Right atrium auricular region (tissue), 2 donors: ENCODE results near the gene RBM24. TPM values are rescaled to one million over a fixed set of nuclear protein-coding genes. Genes with fewer than 3 reads are reported as not detected.

Experiments used
- DNase-seq: peaks from one replicate; pipeline ENCODE4 v3.0.0-alpha.2; 2019; ENCODE audit warnings: low spot score
- H3K27ac ChIP-seq, 2 donors: fragments of 200-600 bp; sonication (generic); 1 replicate in 1 of 2; 2 replicates in 1 of 2; pipeline ENCODE4 v1.5.1; 2016 to 2019
- H3K27me3 ChIP-seq, 2 donors: fragments of 200-600 bp; sonication (generic); one replicate each; pipeline versions ENCODE4 v1.5.1 to v1.6.0; 2017 to 2019
- H3K36me3 ChIP-seq: fragments of 200-600 bp; sonication (generic); one replicate; pipeline ENCODE4 v1.5.1; 2016
- H3K4me1 ChIP-seq, 2 donors: fragments of 200-600 bp; sonication (generic); one replicate each; pipeline versions ENCODE4 v1.5.1 to v1.6.0; 2017 to 2019
- H3K4me3 ChIP-seq, 2 donors: fragments of 200-600 bp; sonication (generic); 1 replicate in 1 of 2; 2 replicates in 1 of 2; pipeline ENCODE4 v1.5.1; 2017 to 2019; ENCODE audit warnings: mild to moderate bottlenecking in 1 of 2, moderate library complexity in 1 of 2
- H3K9me3 ChIP-seq, 2 donors: fragments of 200-600 bp; sonication (generic); one replicate each; pipeline ENCODE4 v1.5.1; 2019
- total RNA-seq, 2 donors: library from RNA; depleted of rRNA; stranded (reverse); fragments of >200 nt; gene quantifications; one replicate each; pipeline ENCODE4 v1.1.0, GENCODE V29; 2016
- TF ChIP-seq, protein P1 (sequence below), 2 donors: fragments of 200-600 bp; sonication (generic); IDR thresholded peaks; one replicate each; pipeline ENCODE4 v1.5.1; 2019; ENCODE audit warnings: antibody characterized with exemption in 2 of 2

Gene RBM24
- total RNA-seq, 2 donors from 2014 or later = 133 to 194 TPM

GRCh38 chr6:17280138-17280537, 1.0 kb upstream of the RBM24 start:
- Histone ChIP-seq H3K27me3 (no peaks in the 10 kb centered on the region), H3K9me3 (no peaks in the 10 kb centered on the region), H3K36me3 (peaks cover 17% of the 10 kb centered on the region), H3K4me1 (peaks cover 0 to 4% of the 10 kb centered on the region in 2 donors), H3K27ac (peak overlapping the region; percentile 96 to 97), H3K4me3 (peak overlapping the region; percentile 84 to 85)
- TF ChIP-seq, protein P1, sequence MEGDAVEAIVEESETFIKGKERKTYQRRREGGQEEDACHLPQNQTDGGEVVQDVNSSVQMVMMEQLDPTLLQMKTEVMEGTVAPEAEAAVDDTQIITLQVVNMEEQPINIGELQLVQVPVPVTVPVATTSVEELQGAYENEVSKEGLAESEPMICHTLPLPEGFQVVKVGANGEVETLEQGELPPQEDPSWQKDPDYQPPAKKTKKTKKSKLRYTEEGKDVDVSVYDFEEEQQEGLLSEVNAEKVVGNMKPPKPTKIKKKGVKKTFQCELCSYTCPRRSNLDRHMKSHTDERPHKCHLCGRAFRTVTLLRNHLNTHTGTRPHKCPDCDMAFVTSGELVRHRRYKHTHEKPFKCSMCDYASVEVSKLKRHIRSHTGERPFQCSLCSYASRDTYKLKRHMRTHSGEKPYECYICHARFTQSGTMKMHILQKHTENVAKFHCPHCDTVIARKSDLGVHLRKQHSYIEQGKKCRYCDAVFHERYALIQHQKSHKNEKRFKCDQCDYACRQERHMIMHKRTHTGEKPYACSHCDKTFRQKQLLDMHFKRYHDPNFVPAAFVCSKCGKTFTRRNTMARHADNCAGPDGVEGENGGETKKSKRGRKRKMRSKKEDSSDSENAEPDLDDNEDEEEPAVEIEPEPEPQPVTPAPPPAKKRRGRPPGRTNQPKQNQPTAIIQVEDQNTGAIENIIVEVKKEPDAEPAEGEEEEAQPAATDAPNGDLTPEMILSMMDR (IDR thresholded peaks at IDR 0.05) = no peak
- DNase-seq = no peak

GRCh38 chr6:17280552-17281090, 540 bp upstream of the RBM24 start:
- peaks cover 20% of the 10 kb centered on the region for H3K36me3 ChIP-seq
- TF ChIP-seq, protein P1 (IDR thresholded peaks at IDR 0.05) = peak in 1 of 2 donors; percentile 19
- H3K27me3 ChIP-seq = no peaks in the 10 kb centered on the region
- H3K27ac ChIP-seq = peak overlapping the region; percentile 96 to 97
- no peak for DNase-seq
- peaks cover 0 to 4% of the 10 kb centered on the region in 2 donors for H3K4me1 ChIP-seq
- H3K4me3 ChIP-seq = peak overlapping the region; percentile 84 to 85
- no peaks in the 10 kb centered on the region for H3K9me3 ChIP-seq

DNA sequence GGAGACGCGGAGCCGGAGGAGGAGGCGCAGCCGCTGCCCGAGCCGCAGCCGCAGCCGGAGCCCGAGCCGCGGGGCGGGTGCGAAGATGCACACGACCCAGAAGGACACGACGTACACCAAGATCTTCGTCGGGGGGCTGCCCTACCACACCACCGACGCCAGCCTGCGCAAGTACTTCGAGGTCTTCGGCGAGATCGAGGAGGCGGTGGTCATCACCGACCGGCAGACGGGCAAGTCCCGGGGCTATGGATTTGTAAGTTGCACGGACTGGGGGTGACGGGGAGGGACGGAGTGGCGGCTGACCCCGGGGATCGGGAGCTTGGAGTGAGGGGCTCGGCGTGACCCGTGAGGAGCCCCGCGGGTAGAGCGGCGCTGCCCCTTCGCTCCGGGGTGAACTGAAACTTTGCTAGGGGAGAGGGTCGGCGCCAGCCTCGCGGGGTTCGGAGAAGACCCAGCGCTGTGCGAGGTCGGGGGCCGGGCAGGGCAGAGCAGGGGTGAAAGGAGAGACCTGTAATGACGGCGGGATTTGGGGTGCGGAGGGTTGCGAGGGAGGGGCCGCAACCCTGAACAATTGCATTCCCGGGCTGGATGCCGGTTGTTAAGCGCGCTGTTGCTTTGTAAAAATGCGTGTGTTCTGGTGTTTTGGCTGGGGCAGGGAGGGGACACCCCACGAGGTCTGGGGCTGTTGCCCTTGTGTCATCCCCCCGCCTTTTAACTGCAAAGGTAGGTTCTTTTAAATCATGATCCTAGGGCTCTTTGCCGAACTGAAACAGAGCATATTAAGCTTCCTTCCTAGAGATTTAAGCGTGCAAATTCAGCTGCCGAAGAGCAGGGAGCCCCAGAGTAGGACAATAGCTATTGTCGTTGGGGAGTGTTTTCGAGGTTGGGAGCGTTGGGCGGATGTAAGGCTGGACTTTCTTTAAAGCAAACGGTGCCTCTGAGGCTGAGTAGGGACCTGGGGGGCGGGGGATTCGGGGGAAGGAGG, 628 bp downstream of the RBM24 start:
- no peaks in the 10 kb centered on the region for H3K9me3 ChIP-seq
- H3K4me1 ChIP-seq = no peaks in the 10 kb centered on the region
- TF ChIP-seq, protein P1 (IDR thresholded peaks at IDR 0.05) = no peak
- H3K36me3 ChIP-seq = peaks cover 28% of the 10 kb centered on the region
- H3K27ac ChIP-seq = peak overlapping the region; percentile 96 to 97
- peak overlapping the region; percentile 84 to 85 for H3K4me3 ChIP-seq
- no peak for DNase-seq
- H3K27me3 ChIP-seq = no peaks in the 10 kb centered on the region

DNA sequence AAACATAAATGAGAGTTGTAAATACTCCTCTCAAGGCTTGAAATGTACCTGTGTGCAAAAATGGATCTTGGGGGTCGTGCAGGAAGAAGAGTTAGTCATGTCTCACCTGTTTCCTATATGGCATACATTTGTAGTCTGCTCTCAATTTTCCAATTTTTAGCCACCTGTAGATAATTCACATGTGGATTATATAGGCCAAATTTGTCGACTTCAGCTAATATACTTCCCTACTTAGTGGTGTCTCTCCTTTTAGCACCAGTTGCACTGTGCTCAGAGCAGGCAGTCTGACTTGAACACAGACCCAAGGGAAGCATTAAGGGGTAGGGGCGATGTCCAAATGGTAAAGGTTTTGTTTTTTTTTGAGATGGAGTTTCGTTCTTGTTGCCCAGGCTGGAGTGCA, 1.9 kb downstream of the RBM24 start:
- no peaks in the 10 kb centered on the region for H3K4me1 ChIP-seq
- peaks cover 37% of the 10 kb centered on the region for H3K36me3 ChIP-seq
- DNase-seq = no peak
- H3K27ac ChIP-seq = peak overlapping the region; percentile 96 to 97
- TF ChIP-seq, protein P1 (IDR thresholded peaks at IDR 0.05) = no peak
- H3K27me3 ChIP-seq = no peaks in the 10 kb centered on the region
- H3K9me3 ChIP-seq = no peaks in the 10 kb centered on the region
- H3K4me3 ChIP-seq = peak overlapping the region; percentile 84 to 85

- peak; percentile 84 for DNase-seq
- Histone ChIP-seq H3K27me3 (no peaks in the 10 kb centered on the region), H3K4me3 (peak overlapping the region; percentile 17 to 29), H3K4me1 (no peaks in the 10 kb centered on the region), H3K36me3 (peaks cover 52% of the 10 kb centered on the region), H3K9me3 (no peaks in the 10 kb centered on the region), H3K27ac (peak overlapping the region; percentile 96 to 97)
- TF ChIP-seq, protein P1 (IDR thresholded peaks at IDR 0.05) = no peak
Observed at GRCh38 chr6:17289630-17290061, 8.5 kb downstream of the RBM24 start.
